RWPE2 (cell line): ENCODE data around the gene STARD13.
A peak's percentile ranks its signal among the peaks of the same experiment; 100 is the strongest.

Experiments used
- ATAC-seq: fragments of 200-7000 bp; cut with Tn5 transposase; 3 replicates; pipeline ENCODE4 v1.9.1; 2021; ENCODE audit warnings: low read depth
- DNase-seq: peaks from one replicate; pipeline ENCODE4 v3.0.0-alpha.2; 2020; ENCODE audit warnings: low spot score
- H3K27ac ChIP-seq: fragments of 450-650 bp; 2 replicates; pipeline ENCODE4 v1.5.1; 2017; ENCODE audit warnings: mild to moderate bottlenecking; ENCODE audit not compliant: poor library complexity, severe bottlenecking
- H3K27me3 ChIP-seq: fragments of 250-450 bp; sonication (Bioruptor Pico); 2 replicates; pipeline ENCODE4 v1.5.1; 2021; ENCODE audit warnings: mild to moderate bottlenecking, moderate library complexity; ENCODE audit not compliant: insufficient read depth, poor library complexity, severe bottlenecking
- H3K36me3 ChIP-seq: fragments of 250-450 bp; sonication (Bioruptor Pico); 2 replicates; pipeline ENCODE4 v1.5.1; 2020; ENCODE audit warnings: low read depth, mild to moderate bottlenecking, moderate library complexity
- H3K4me1 ChIP-seq: fragments of 250-450 bp; sonication (Bioruptor Pico); 2 replicates; pipeline ENCODE4 v1.5.1; 2021; ENCODE audit warnings: mild to moderate bottlenecking, moderate library complexity; ENCODE audit not compliant: insufficient read depth, poor library complexity, severe bottlenecking
- H3K4me3 ChIP-seq: fragments of 250-450 bp; sonication (Bioruptor Pico); 2 replicates; pipeline ENCODE4 v1.5.1; 2021; ENCODE audit warnings: mild to moderate bottlenecking, moderate library complexity; ENCODE audit not compliant: severe bottlenecking
- H3K9me3 ChIP-seq: fragments of 250-450 bp; sonication (Bioruptor Pico); 2 replicates; pipeline ENCODE4 v1.5.1; 2021; ENCODE audit warnings: mild to moderate bottlenecking, moderate library complexity; ENCODE audit not compliant: severe bottlenecking
- CTCF ChIP-seq: fragments of 450-650 bp; IDR thresholded peaks from one replicate; pipeline ENCODE4 v1.5.1; 2017; ENCODE audit warnings: mild to moderate bottlenecking, moderate library complexity; ENCODE audit not compliant: poor library complexity, severe bottlenecking

The STARD13 gene

DNA sequence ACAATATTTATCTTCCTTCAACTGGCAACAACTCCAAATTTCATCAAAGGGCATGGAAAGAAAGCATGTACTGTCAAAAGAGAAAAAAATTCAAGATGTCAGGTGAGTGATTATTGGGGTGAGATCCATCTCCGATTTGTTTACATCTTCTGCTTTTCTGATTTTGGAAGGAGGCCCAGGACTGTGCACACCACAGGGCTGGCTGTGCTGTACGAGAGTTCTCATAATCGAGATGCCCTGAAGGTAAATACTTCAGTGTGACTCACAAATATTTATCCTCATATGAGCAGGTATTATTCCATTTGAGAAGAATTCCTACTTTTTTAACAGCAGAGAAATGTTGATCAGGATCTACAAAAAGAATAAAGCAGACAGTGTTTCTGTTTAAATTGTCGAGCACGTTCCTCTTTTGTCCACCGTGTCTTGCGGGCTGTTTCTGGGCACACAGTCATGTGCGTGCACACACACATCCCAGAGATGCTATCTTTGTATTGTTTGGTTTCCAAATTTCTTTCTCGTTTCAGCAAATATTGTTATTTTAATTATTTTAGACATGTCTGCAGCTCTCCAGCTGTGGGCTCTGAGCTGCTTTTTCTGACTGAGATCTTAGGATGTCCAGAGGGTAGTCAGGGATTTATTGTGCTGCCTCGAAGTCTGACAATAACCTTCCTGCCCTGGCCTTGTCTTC lies 165.6 kb downstream of the STARD13 start:
- Histone ChIP-seq H3K27me3 (no peaks in the 10 kb centered on the region), H3K9me3 (no peaks in the 10 kb centered on the region), H3K36me3 (peaks cover 54% of the 10 kb centered on the region), H3K4me1 (peaks cover 20% of the 10 kb centered on the region), H3K4me3 (no peak overlapping the region), H3K27ac (peak overlapping the region; percentile 88)
- peak; percentile 96 for ATAC-seq
- no peak for DNase-seq
- TF ChIP-seq CTCF, result no peak

- TF ChIP-seq CTCF, result no peak
- ATAC-seq (no peak), DNase-seq (no peak)
- Histone ChIP-seq H3K4me1 (peaks cover 20% of the 10 kb centered on the region), H3K27me3 (no peaks in the 10 kb centered on the region), H3K4me3 (no peak overlapping the region), H3K27ac (peak overlapping the region; percentile 88), H3K9me3 (no peaks in the 10 kb centered on the region), H3K36me3 (peaks cover 46% of the 10 kb centered on the region)
Observed at GRCh38 chr13:33119022-33119781, 166.4 kb downstream of the STARD13 start.

GRCh38 chr13:33116321-33117010 lies 169.1 kb downstream of the STARD13 start:
- H3K4me1 ChIP-seq, result peaks cover 20% of the 10 kb centered on the region
- ATAC-seq (no peak), DNase-seq (no peak)
- peaks cover 61% of the 10 kb centered on the region for H3K36me3 ChIP-seq
- H3K4me3 ChIP-seq, result no peak overlapping the region
- no peak overlapping the region for H3K27ac ChIP-seq
- TF ChIP-seq CTCF, result no peak
- H3K9me3 ChIP-seq, result no peaks in the 10 kb centered on the region
- H3K27me3 ChIP-seq, result no peaks in the 10 kb centered on the region

GRCh38 chr13:33115274-33115673 lies 170.3 kb downstream of the STARD13 start:
- H3K4me3 ChIP-seq, result no peak overlapping the region
- H3K9me3 ChIP-seq, result no peaks in the 10 kb centered on the region
- no peak for DNase-seq
- no peak for TF ChIP-seq CTCF
- ATAC-seq, result no peak
- H3K36me3 ChIP-seq, result peaks cover 70% of the 10 kb centered on the region
- no peaks in the 10 kb centered on the region for H3K27me3 ChIP-seq
- peaks cover 11% of the 10 kb centered on the region for H3K4me1 ChIP-seq
- no peak overlapping the region for H3K27ac ChIP-seq
